SK-N-SH (cell line): ENCODE data around the gene TMEM266. TPM values are rescaled to one million over a fixed set of nuclear protein-coding genes. Genes with fewer than 3 reads are reported as not detected.

ENCODE experiments used
- CTCF ChIA-PET: fragments of 300-600, 350-600 bp; formaldehyde crosslinking; extraction: SDS; loops from one replicate; lab custom pipeline; 2021; lab: Yijun Ruan, JAX
- POLR2A ChIA-PET: fragments of 350-600 bp; sonication (Branson Sonifier 250); formaldehyde crosslinking; extraction: SDS; loops from one replicate; lab custom pipeline; 2020; ENCODE audit warnings: antibody characterized with exemption, inconsistent platforms; lab: Yijun Ruan, JAX
- DNase-seq: peaks from one replicate; pipeline ENCODE4 v3.0.0; 2012
- H2AFZ ChIP-seq: fragments of 200-600 bp; sonication (generic); 2 replicates; pipeline ENCODE4 v1.8.1; 2016; ENCODE audit warnings: antibody characterized with exemption, mild to moderate bottlenecking, low read depth
- H3F3A ChIP-seq: fragments of 200-600 bp; sonication (generic); replicated peaks from 2 replicates; pipeline ENCODE3; 2016; ENCODE audit warnings: antibody characterized with exemption, mild to moderate bottlenecking; ENCODE audit not compliant: insufficient read depth
- H3K27ac ChIP-seq, 2 experiments: fragments of 200-500 bp in 1 of 2; fragments of 200-600 bp in 1 of 2; sonication (Bioruptor generic) in 1 of 2; sonication (generic), shearing (Covaris generic) in 1 of 2; 2 replicates each; pipeline versions ENCODE4 v1.5.1 to v1.6.1; 2014 to 2016; ENCODE audit warnings: low read depth in 2 of 2, inconsistent platforms in 1 of 2, low read length in 1 of 2, mild to moderate bottlenecking in 1 of 2, mixed read lengths in 1 of 2
- H3K27me3 ChIP-seq: fragments of 200-600 bp; sonication (generic), shearing (Covaris generic); 2 replicates; pipeline ENCODE4 v1.6.1; 2016; ENCODE audit warnings: mixed run types; ENCODE audit not compliant: insufficient read depth
- H3K36me3 ChIP-seq, 2 experiments: fragments of 200-500 bp in 1 of 2; fragments of 200-600 bp in 1 of 2; sonication (Bioruptor generic) in 1 of 2; sonication (generic) in 1 of 2; replicated peaks in 1 of 2; 2 replicates each; pipeline versions ENCODE3 to v1.5.1; 2014 to 2016; ENCODE audit warnings: low read length in 1 of 2, mild to moderate bottlenecking in 1 of 2; ENCODE audit not compliant: insufficient read depth in 2 of 2, control insufficient read depth in 1 of 2
- H3K4me1 ChIP-seq, 2 experiments: fragments of 200-500 bp in 1 of 2; fragments of 200-600 bp in 1 of 2; sonication (Bioruptor generic) in 1 of 2; sonication (generic), shearing (Covaris generic) in 1 of 2; 2 replicates each; pipeline versions ENCODE4 v1.5.1 to v1.6.1; 2014 to 2016; ENCODE audit warnings: low read depth in 1 of 2, low read length in 1 of 2, mixed run types in 1 of 2; ENCODE audit not compliant: insufficient read depth in 2 of 2, control insufficient read depth in 1 of 2
- H3K4me2 ChIP-seq: fragments of 200-600 bp; sonication (generic), shearing (Covaris generic); 2 replicates; pipeline ENCODE4 v1.6.1; 2017; ENCODE audit warnings: mixed run types
- H3K4me3 ChIP-seq, 2 experiments: fragments of 200-500 bp in 1 of 2; fragments of 200-600 bp in 1 of 2; sonication (Bioruptor generic) in 1 of 2; sonication (generic), shearing (Covaris generic) in 1 of 2; 2 replicates each; pipeline versions ENCODE4 v1.5.1 to v1.8.1; 2014 to 2016; ENCODE audit warnings: low read depth in 2 of 2, inconsistent platforms in 1 of 2, low read length in 1 of 2, mild to moderate bottlenecking in 1 of 2, mixed read lengths in 1 of 2, moderate library complexity in 1 of 2
- H3K79me2 ChIP-seq: fragments of 200-600 bp; sonication (generic); 2 replicates; pipeline ENCODE4 v1.8.1; 2017; ENCODE audit warnings: mild to moderate bottlenecking; ENCODE audit not compliant: insufficient read depth
- H3K9ac ChIP-seq: fragments of 200-600 bp; sonication (generic); 2 replicates; pipeline ENCODE4 v1.6.1; 2017; ENCODE audit warnings: mixed run types
- H3K9me2 ChIP-seq: fragments of 200-600 bp; sonication (generic); 2 replicates; pipeline ENCODE4 v1.6.1; 2017; ENCODE audit warnings: mixed run types
- H3K9me3 ChIP-seq: fragments of 200-600 bp; sonication (generic); 2 replicates; pipeline ENCODE4 v1.6.1; 2017; ENCODE audit warnings: mixed run types, mild to moderate bottlenecking, moderate library complexity
- H4K20me1 ChIP-seq: fragments of 200-600 bp; sonication (generic); 2 replicates; pipeline ENCODE4 v1.6.1; 2017; ENCODE audit warnings: mild to moderate bottlenecking, mixed run types; ENCODE audit not compliant: insufficient read depth
- CTCF ChIP-seq: fragments of 200-600 bp; sonication (generic); IDR thresholded peaks from 2 replicates; pipeline ENCODE4 v1.6.1; 2017; ENCODE audit warnings: antibody characterized with exemption, mild to moderate bottlenecking, moderate library complexity
- GABPA ChIP-seq: IDR thresholded peaks from 2 replicates; pipeline ENCODE4 v1.4.0; 2012; ENCODE audit warnings: low read depth, mild to moderate bottlenecking
- GATA2 ChIP-seq: sonication (generic); formaldehyde crosslinking; IDR thresholded peaks from 2 replicates; pipeline ENCODE4 v1.5.0; 2020; ENCODE audit warnings: mild to moderate bottlenecking, missing genetic modification reagents
- IRF3 ChIP-seq: fragments of 150-350 bp; IDR thresholded peaks from 2 replicates; pipeline ENCODE4 v1.6.1; 2016; ENCODE audit warnings: mild to moderate bottlenecking, low read depth, low read length
- JUND ChIP-seq: IDR thresholded peaks from 2 replicates; pipeline ENCODE4 v1.4.0; 2012
- MAX ChIP-seq: IDR thresholded peaks from 2 replicates; pipeline ENCODE4 v1.4.0; 2012; ENCODE audit warnings: low read depth
- MEF2A ChIP-seq: IDR thresholded peaks from 2 replicates; pipeline ENCODE4 v1.4.0; 2012; ENCODE audit warnings: low read depth, borderline replicate concordance
- RAD21 ChIP-seq: IDR thresholded peaks from 2 replicates; pipeline ENCODE4 v1.6.1; 2012; ENCODE audit warnings: mild to moderate bottlenecking, low read length
- RCOR1 ChIP-seq: fragments of 150-350 bp; IDR thresholded peaks from 2 replicates; pipeline ENCODE4 v1.6.1; 2017; ENCODE audit warnings: antibody characterized with exemption, low read length
- REST ChIP-seq: IDR thresholded peaks from 2 replicates; pipeline ENCODE4 v1.6.1; 2012; ENCODE audit warnings: mild to moderate bottlenecking, low read depth, low read length, moderate library complexity
- RFX5 ChIP-seq: IDR thresholded peaks from 2 replicates; pipeline ENCODE4 v1.6.1; 2012; ENCODE audit warnings: mild to moderate bottlenecking, improper control_type of control experiment, low read length
- RXRA ChIP-seq: IDR thresholded peaks from 2 replicates; pipeline ENCODE4 v1.4.0; 2012; ENCODE audit warnings: low read depth, mild to moderate bottlenecking, borderline replicate concordance
- SIN3A ChIP-seq: IDR thresholded peaks from 2 replicates; pipeline ENCODE4 v1.6.1; 2012; ENCODE audit warnings: low read depth, mild to moderate bottlenecking, low read length, moderate library complexity, borderline replicate concordance
- USF1 ChIP-seq: IDR thresholded peaks from 2 replicates; pipeline ENCODE4 v1.4.0; 2012; ENCODE audit warnings: low read depth, borderline replicate concordance
- USF2 ChIP-seq: fragments of 150-350 bp; IDR thresholded peaks from 2 replicates; pipeline ENCODE4 v1.6.1; 2017; ENCODE audit warnings: antibody characterized with exemption, low read length, low read depth, borderline replicate concordance
- ZBTB33 ChIP-seq: IDR thresholded peaks from 2 replicates; pipeline ENCODE4 v1.4.0; 2012; ENCODE audit warnings: low read depth, borderline replicate concordance
- WGBS: methylation state at CpG from one replicate; pipeline ENCODE4 v1.1.6; 2017; ENCODE audit warnings: low lambda C conversion rate; 5-methylcytosine and 5-hydroxymethylcytosine counted together
- polyA plus RNA-seq, 3 experiments: library from polyadenylated mRNA; depleted of rRNA; stranded (reverse); fragments of >200 nt; gene quantifications; 2 replicates each; pipeline ENCODE4 v1.2.3, GENCODE V29; 2012

The TMEM266 gene
- polyA plus RNA-seq, 1 of the 3 experiments (the other 2 are of a cell fraction): 0.07 TPM

- WGBS: 92% methylated on average over 1 of the region's 1 CpG
- TF ChIP-seq SIN3A (no peak), USF2 (no peak), RAD21 (no peak), ZBTB33 (no peak), IRF3 (no peak), RFX5 (no peak), MAX (no peak), RXRA (no peak), USF1 (no peak)
- POLR2A ChIA-PET: no interaction called here
These were observed 169.5 kb downstream of the TMEM266 start for GRCh38 chr15:76229266-76229665.

GRCh38 chr15:76233921-76234320 is 174.1 kb downstream of the TMEM266 start:
- Histone ChIP-seq H3K9me3 (no peaks in the 10 kb centered on the region), H3K4me1 (no peaks in the 10 kb centered on the region; a peak in 1 of 4 replicates), H3K36me3 (peaks cover 10 to 23% of the 10 kb centered on the region in 2 experiments), H3K4me2 (no peak overlapping the region), H3K9me2 (no peaks in the 10 kb centered on the region), H4K20me1 (no peaks in the 10 kb centered on the region), H3K27me3 (no peaks in the 10 kb centered on the region), H3K4me3 (no peak overlapping the region), H3K27ac (no peak overlapping the region), H3K79me2 (no peaks in the 10 kb centered on the region), H3F3A (peaks cover 2% of the 10 kb centered on the region), H3K9ac (no peak overlapping the region), H2AFZ (no peak overlapping the region)
- 93% methylated on average over 1 of the region's 1 CpG for WGBS
- no peak for DNase-seq
- TF ChIP-seq RCOR1 (no peak), GABPA (no peak), REST (no peak), RXRA (no peak), MEF2A (no peak), CTCF (no peak), JUND (no peak), GATA2 (CRISPR knock-in tag) (no peak)
- ChIA-PET CTCF (interaction anchor here (2.3 to 4.5 kb wide), 4 partner anchors 17 to 101 kb away, joined by 10 to 17 read pairs (median 12); partner anchors contain the start of gene ISL2), POLR2A (no interaction called here)

More at GRCh38 chr15:76229266-76229665, 169.5 kb downstream of the TMEM266 start:
- DNase-seq: no peak
- no peak overlapping the region for H3K4me2 ChIP-seq
- peaks cover 20 to 28% of the 10 kb centered on the region in 2 experiments for H3K36me3 ChIP-seq
- no peak overlapping the region for H3K9ac ChIP-seq
- H3F3A ChIP-seq: peaks cover 2% of the 10 kb centered on the region
- no peak overlapping the region for H3K27ac ChIP-seq
- no peak overlapping the region for H3K4me3 ChIP-seq
- H3K9me3 ChIP-seq: no peaks in the 10 kb centered on the region
- no peaks in the 10 kb centered on the region for H4K20me1 ChIP-seq
- no peaks in the 10 kb centered on the region; a peak in 1 of 4 replicates for H3K4me1 ChIP-seq
- no peaks in the 10 kb centered on the region for H3K27me3 ChIP-seq
- no peak overlapping the region for H2AFZ ChIP-seq
- H3K79me2 ChIP-seq: no peaks in the 10 kb centered on the region
- H3K9me2 ChIP-seq: no peaks in the 10 kb centered on the region
- CTCF ChIA-PET: interaction anchor here (0.8 to 1.4 kb wide), 5 partner anchors 11 to 638 kb away, joined by 3 read pairs; no protein-coding TSS in a partner anchor
